Activated CD8-positive, alpha-beta memory T cell treated with anti-CD3 and anti-CD28 coated beads, Interleukin-2, amount 50 U/mL, for 1 hour (primary cell): ENCODE measurements around the gene OPN3.

Experiments
- DNase-seq: peaks from one replicate; pipeline ENCODE4 v3.0.0-alpha.2; 2020; ENCODE audit errors: extremely low read depth

OPN3 gene

GRCh38 chr1:241622669-241623068, 17.5 kb downstream of the OPN3 start:
- DNase-seq = no peak

- no peak for DNase-seq
Observed at GRCh38 chr1:241617426-241617825, 22.7 kb downstream of the OPN3 start.

- DNase-seq = no peak
Observed at GRCh38 chr1:241615043-241615974, 24.9 kb downstream of the OPN3 start.

GRCh38 chr1:241614572-241614971, 25.6 kb downstream of the OPN3 start:
- no peak for DNase-seq

GRCh38 chr1:241614144-241614543, 26.0 kb downstream of the OPN3 start:
- DNase-seq = no peak

- no peak for DNase-seq
Observed at GRCh38 chr1:241612533-241613477, 27.4 kb downstream of the OPN3 start.

GRCh38 chr1:241611736-241612135, 28.4 kb downstream of the OPN3 start:
- no peak for DNase-seq

GRCh38 chr1:241611063-241611462, 29.1 kb downstream of the OPN3 start:
- DNase-seq = no peak

- DNase-seq = no peak
Observed at GRCh38 chr1:241610056-241610815, 29.9 kb downstream of the OPN3 start.

GRCh38 chr1:241608379-241609033, 31.7 kb downstream of the OPN3 start:
- DNase-seq = no peak

GRCh38 chr1:241607497-241607896, 32.7 kb downstream of the OPN3 start:
- no peak for DNase-seq

GRCh38 chr1:241606544-241606943, 33.6 kb downstream of the OPN3 start:
- no peak for DNase-seq

- DNase-seq = no peak
Observed at GRCh38 chr1:241605146-241605805, 34.9 kb downstream of the OPN3 start.

- DNase-seq = no peak
Observed at GRCh38 chr1:241603731-241604245, 36.4 kb downstream of the OPN3 start.

GRCh38 chr1:241600496-241600901, 39.7 kb downstream of the OPN3 start:
- no peak for DNase-seq

GRCh38 chr1:241598249-241598648, 41.9 kb downstream of the OPN3 start:
- DNase-seq = no peak

- DNase-seq = no peak
Observed at GRCh38 chr1:241596633-241597032, 43.5 kb downstream of the OPN3 start.

- DNase-seq = no peak
Observed at GRCh38 chr1:241593186-241593585, 47.0 kb downstream of the OPN3 start.

- DNase-seq = no peak
Observed at GRCh38 chr1:241592273-241592958, 47.8 kb downstream of the OPN3 start.

- DNase-seq = no peak
Observed at GRCh38 chr1:241591736-241592135, 48.4 kb downstream of the OPN3 start.
